K562 (cell line): Measurements from ENCODE around the gene CYSRT1. TPM values are rescaled to one million over a fixed set of nuclear protein-coding genes. Genes with fewer than 3 reads are reported as not detected.

Experiments used
- ADNP ChIP-seq: fragments of 200-800 bp; sonication (Bioruptor generic); IDR thresholded peaks from 2 replicates; pipeline ENCODE4 v1.6.1; 2016; ENCODE audit warnings: missing genetic modification characterization, missing compliant biosample characterization
- POLR3G ChIP-seq: IDR thresholded peaks from 2 replicates; pipeline ENCODE4 v1.6.1; 2011; ENCODE audit not compliant: insufficient read length, insufficient replicate concordance; ENCODE audit errors: extremely low read depth
- REST ChIP-seq, 2 experiments: fragments of 450-650 bp; formaldehyde crosslinking in 1 of 2; IDR thresholded peaks; 2 replicates each; pipeline versions ENCODE4 v1.4.0 to v1.6.1; 2014 to 2020; ENCODE audit warnings: mild to moderate bottlenecking in 2 of 2, borderline replicate concordance in 1 of 2, low read depth in 1 of 2
- SAFB ChIP-seq: fragments of 200-400 bp; formaldehyde crosslinking; IDR thresholded peaks from 2 replicates; pipeline ENCODE4 v1.6.1; 2017; ENCODE audit warnings: low read depth, low read length, borderline replicate concordance
- STAT5B ChIP-seq: fragments of 250-450 bp; sonication (Bioruptor Pico); IDR thresholded peaks from 2 replicates; pipeline ENCODE4 v1.8.0; 2021; ENCODE audit warnings: mild to moderate bottlenecking, inconsistent platforms
- ZBTB1 ChIP-seq: sonication (generic); formaldehyde crosslinking; IDR thresholded peaks from 2 replicates; pipeline ENCODE4 v1.8.1; 2023; ENCODE audit warnings: missing genetic modification reagents, low read depth, mild to moderate bottlenecking, borderline replicate concordance
- ZKSCAN8 ChIP-seq: fragments of 200-800 bp; sonication (Bioruptor generic); IDR thresholded peaks from 2 replicates; pipeline ENCODE4 v1.6.1; 2016; ENCODE audit warnings: missing genetic modification characterization, missing compliant biosample characterization
- ZNF76 ChIP-seq: fragments of 250-450 bp; sonication (Bioruptor Pico); IDR thresholded peaks from 2 replicates; pipeline ENCODE4 v1.4.0; 2020; ENCODE audit warnings: mild to moderate bottlenecking, moderate library complexity, borderline replicate concordance
- polyA plus RNA-seq, 8 experiments: library from polyadenylated mRNA; depleted of rRNA in 4 of 8; stranded (reverse) in 5 of 8; unstranded in 3 of 8; fragments of >200 nt; fragmentation: Nextera tagmentation in 2 of 8; fragmentation: Illumina TruSeq in 1 of 8; extraction: Ambion mirVana in 2 of 8; extraction: Trizol in 1 of 8; gene quantifications; 2 replicates each; pipeline versions ENCODE4 v1.2.1 to v1.2.3, GENCODE V29; 2011 to 2014; ENCODE audit warnings: inconsistent platforms in 1 of 8, missing spikeins in 1 of 8
- total RNA-seq, 7 experiments: library from RNA; depleted of rRNA in 6 of 7; stranded (reverse); fragments of >200 nt in 6 of 7; fragmentation: Illumina TruSeq in 2 of 7; extraction: Trizol in 2 of 7; gene quantifications; 2 replicates each; pipeline versions ENCODE4 v1.2.1 to v1.2.3, GENCODE V29; 2011 to 2021; ENCODE audit warnings: low replicate concordance in 1 of 7
- TF ChIP-seq, protein P1 (sequence below): sonication (generic); formaldehyde crosslinking; IDR thresholded peaks from 2 replicates; pipeline ENCODE4 v1.8.0; 2023; ENCODE audit warnings: missing genetic modification reagents, mild to moderate bottlenecking, borderline replicate concordance
- TF ChIP-seq, protein P2 (sequence below): fragments of 450-650 bp; formaldehyde crosslinking; IDR thresholded peaks from 2 replicates; pipeline ENCODE4 v1.4.0; 2022; ENCODE audit warnings: mild to moderate bottlenecking, moderate library complexity

Gene CYSRT1
- total and polyA plus RNA-seq, 9 of the 15 experiments (the other 6 are each of a cell fraction or from before 2014, with no cell fraction given), result 0.04 to 1.4 (median 0.42) TPM; not detected in 3

DNA sequence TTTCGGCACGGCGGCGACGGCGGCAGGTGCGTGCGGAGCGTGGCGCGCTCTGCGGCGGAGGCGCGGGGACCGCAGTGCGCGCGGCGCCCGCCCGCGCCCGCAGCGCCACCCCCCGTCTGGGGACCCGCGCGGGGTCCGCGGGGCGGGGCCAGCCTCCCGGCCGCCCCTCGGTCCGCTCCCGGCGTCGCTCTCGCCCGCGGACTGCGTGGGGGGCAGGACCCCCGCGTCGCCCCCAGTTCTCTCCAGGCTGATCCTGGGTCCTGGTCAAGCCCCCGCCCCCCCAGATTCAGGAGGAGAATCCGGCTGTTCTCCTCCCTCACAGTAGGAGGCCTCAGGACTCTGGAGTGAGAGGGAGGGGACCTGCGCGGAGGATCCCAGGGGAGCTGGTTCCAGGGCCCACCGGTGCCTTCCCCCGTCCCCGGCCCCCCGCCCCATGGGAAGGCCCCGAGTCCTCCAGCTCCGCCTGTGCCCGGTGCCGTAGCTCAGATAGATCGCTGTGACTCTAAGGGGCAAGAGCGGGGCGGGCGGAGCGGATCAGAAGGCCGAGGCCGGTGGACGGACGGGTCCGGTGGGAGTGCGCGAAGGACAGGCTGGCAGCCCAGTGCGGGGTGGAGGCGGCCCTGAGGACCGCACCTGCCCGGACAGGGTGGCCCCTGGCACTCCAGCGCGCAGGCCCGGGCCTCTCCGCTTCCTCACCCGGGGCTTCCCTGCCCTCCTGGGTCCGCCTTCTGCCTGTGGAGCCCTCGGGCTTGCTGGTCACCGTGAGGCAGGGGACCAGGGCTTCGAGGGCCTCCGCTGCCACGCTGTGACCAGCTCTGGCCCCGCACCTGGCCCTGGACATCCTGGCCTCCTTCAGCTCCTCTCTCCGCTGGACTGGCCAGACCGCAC, 2.5 kb upstream of the CYSRT1 start, which contains the start of gene RNF208 (continued):
- TF ChIP-seq, protein P1, sequence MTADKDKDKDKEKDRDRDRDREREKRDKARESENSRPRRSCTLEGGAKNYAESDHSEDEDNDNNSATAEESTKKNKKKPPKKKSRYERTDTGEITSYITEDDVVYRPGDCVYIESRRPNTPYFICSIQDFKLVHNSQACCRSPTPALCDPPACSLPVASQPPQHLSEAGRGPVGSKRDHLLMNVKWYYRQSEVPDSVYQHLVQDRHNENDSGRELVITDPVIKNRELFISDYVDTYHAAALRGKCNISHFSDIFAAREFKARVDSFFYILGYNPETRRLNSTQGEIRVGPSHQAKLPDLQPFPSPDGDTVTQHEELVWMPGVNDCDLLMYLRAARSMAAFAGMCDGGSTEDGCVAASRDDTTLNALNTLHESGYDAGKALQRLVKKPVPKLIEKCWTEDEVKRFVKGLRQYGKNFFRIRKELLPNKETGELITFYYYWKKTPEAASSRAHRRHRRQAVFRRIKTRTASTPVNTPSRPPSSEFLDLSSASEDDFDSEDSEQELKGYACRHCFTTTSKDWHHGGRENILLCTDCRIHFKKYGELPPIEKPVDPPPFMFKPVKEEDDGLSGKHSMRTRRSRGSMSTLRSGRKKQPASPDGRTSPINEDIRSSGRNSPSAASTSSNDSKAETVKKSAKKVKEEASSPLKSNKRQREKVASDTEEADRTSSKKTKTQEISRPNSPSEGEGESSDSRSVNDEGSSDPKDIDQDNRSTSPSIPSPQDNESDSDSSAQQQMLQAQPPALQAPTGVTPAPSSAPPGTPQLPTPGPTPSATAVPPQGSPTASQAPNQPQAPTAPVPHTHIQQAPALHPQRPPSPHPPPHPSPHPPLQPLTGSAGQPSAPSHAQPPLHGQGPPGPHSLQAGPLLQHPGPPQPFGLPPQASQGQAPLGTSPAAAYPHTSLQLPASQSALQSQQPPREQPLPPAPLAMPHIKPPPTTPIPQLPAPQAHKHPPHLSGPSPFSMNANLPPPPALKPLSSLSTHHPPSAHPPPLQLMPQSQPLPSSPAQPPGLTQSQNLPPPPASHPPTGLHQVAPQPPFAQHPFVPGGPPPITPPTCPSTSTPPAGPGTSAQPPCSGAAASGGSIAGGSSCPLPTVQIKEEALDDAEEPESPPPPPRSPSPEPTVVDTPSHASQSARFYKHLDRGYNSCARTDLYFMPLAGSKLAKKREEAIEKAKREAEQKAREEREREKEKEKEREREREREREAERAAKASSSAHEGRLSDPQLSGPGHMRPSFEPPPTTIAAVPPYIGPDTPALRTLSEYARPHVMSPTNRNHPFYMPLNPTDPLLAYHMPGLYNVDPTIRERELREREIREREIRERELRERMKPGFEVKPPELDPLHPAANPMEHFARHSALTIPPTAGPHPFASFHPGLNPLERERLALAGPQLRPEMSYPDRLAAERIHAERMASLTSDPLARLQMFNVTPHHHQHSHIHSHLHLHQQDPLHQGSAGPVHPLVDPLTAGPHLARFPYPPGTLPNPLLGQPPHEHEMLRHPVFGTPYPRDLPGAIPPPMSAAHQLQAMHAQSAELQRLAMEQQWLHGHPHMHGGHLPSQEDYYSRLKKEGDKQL, result 0 out of 2 replicates have a peak, but pooled peaks have one; percentile 39
- TF ChIP-seq STAT5B (CRISPR knock-in tag) (no peak), ZBTB1 (CRISPR knock-in tag) (0 out of 2 replicates have a peak, but pooled peaks have one; percentile 56), REST (IDR thresholded peaks at IDR 0.05; ENCODE audit: borderline replicate concordance) (no peak), REST (CRISPR knock-in tag; IDR thresholded peaks at IDR 0.05; ENCODE audit: low read depth) (peak; percentile 42; the same call in 1 of the 2 replicates), ADNP (tag) (no peak), ZNF76 (CRISPR knock-in tag) (no peak), SAFB (0 out of 2 replicates have a peak, but pooled peaks have one; percentile 27), ZKSCAN8 (CRISPR knock-in tag) (no peak), POLR3G (no peak)
- TF ChIP-seq, protein P2, sequence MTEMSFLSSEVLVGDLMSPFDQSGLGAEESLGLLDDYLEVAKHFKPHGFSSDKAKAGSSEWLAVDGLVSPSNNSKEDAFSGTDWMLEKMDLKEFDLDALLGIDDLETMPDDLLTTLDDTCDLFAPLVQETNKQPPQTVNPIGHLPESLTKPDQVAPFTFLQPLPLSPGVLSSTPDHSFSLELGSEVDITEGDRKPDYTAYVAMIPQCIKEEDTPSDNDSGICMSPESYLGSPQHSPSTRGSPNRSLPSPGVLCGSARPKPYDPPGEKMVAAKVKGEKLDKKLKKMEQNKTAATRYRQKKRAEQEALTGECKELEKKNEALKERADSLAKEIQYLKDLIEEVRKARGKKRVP (CRISPR knock-in tag), result no peak
